HG02571 (cell line): Measurements from ENCODE around the gene ESR2.
"Not testable (repeated sequence)": the region's sequence is repeated elsewhere in the genome, so short reads cannot be mapped to it uniquely, and the experiment has no call there.

Experiments
- ATAC-seq: cut with Tn5 transposase; IDR thresholded peaks from one replicate; pipeline ENCODE4 v1.9.1; 2021; ENCODE audit warnings: mild to moderate bottlenecking, moderate library complexity; ENCODE audit not compliant: unreplicated experiment

The ESR2 gene

DNA sequence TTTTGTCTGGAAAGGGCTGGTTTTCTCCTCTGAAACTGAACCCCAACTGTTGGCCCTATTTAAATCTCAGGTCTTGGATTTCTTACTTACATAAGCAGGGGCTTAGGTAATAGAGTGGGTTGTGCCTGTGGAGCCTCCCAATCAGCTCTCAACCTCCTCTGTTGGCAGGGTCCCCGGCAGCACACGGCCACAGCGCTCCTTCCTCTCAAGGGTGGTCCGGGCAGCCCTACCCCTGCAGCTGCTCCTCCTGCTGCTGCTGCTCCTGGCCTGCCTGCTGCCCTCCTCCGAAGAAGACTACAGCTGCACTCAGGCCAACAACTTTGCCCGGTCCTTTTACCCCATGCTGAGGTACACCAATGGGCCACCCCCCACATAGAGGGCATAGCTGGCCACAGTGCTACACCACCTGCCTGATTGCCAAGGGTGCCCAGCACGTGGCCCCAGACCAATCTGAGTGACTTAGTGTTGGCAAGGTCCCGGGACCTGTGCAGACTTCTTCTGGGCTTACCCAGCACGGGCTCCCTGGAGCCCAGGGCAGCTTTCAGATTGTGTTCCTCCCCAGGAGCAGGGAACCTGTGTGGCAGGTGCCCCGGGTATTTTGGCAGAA is 68.9 kb downstream of the ESR2 start:
- no peak for ATAC-seq

DNA sequence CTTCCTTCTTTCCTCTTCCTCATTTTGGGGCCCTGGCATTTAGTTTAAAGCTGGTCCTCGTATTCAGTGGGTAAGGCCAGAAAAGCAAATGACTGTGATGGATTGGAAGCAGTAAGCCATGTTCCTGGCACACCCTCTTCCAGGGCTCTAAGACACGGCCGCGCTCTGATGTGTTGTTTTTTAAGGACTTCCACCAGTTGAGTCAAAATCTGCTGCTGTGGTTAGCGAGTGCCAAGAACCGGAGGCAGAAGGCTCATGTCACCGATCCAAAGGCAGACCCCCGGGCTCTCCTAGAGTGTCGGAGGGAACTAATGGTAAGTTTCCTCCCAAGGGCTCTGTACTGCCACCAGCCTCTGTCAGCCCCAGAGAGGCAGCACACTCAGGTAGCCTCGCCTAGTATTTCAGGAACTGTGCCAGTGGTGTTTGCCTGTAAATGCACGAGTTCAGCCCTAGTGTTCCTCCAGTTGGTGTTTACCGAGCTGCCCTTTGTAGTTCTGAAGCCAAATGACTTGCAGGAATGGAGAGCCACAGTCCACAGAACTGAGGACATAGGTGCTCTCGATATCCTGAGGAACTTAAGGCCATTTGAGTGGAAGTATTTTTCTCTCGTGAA is 72.7 kb downstream of the ESR2 start:
- ATAC-seq, result no peak

- ATAC-seq, result no peak
Observed at GRCh38 chr14:64220466-64220865, 73.7 kb downstream of the ESR2 start.

DNA sequence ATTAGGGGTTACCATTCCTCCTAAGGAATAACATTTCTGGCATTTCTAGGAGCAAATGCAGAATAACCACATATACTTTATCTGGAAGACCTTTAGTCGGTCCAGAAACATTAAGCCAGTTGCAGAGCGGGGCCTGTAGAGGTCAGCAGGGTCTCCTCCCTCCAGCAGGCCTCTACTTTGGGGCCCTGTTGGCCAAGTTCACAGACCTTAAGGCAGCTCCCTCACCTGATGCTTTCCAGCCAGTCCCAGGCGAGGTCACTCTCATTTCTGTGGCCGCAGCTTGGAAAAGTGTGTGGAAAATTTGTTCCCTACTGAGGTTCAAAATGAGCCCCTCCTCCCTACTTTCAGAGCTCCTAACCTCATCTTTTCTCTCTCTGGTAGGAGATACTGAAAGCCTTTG is 74.1 kb downstream of the ESR2 start:
- ATAC-seq, result no peak

DNA sequence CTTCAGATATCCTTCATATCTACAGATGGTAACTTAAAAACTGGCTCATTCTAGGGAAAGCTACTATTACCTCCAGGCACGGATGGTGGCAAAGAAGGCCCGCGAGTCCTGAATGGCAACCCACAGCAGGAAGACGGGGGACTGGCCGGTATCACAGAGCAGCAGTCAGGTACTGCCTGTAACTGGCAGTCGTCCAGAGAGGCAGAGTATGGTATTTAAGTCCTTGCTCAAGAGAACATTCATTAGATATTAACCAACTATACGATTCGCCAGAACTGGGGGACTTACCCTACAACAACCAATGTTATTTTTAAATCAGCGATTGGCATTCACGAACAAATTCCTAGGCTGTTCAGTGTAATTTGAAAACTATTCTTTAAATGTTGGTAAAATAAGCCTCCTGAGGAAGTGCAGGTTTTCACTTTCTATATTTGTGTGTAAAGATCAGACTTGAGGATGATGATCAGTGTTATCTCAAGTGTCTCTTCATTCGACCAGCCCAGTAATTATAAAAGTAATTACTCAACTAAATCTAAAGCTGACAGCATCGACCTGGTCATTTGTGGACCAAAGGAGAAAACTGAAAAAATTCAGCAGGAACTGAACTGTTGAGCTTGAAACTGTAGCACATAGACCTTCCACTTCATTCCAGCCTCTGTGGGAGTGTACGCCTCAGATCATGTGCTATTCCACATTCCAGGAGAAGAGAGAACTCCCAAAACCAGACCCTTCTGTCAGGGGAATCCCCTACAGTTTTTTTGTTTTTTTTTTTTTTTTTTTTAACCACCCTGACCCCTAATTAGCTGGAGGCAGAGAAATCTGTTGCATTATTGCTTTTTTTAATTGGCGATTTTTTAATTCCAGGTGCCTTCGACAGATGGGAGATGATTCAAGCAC is 75.6 kb downstream of the ESR2 start:
- no peak for ATAC-seq

GRCh38 chr14:64217834-64218233 is 76.3 kb downstream of the ESR2 start:
- no peak for ATAC-seq

DNA sequence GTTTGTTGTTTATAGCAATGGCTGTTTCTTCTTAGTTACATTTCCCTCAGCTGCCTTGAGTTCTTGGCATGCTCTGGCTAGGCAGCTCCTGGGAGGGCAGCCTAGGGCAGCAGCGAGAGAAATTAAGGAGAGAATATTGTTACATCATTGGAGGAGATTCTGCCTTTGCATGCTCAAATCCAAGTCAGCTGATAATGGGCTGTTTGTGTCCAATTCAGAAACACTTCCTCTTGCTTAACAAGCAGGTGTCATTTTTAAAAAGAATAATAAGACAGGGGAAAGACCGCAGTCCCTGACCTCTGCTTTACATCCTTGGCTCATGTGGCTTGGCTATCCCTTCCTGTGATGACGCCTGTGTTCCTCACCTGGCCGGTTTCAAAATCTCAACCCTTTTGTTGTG is 76.9 kb downstream of the ESR2 start:
- no peak for ATAC-seq

DNA sequence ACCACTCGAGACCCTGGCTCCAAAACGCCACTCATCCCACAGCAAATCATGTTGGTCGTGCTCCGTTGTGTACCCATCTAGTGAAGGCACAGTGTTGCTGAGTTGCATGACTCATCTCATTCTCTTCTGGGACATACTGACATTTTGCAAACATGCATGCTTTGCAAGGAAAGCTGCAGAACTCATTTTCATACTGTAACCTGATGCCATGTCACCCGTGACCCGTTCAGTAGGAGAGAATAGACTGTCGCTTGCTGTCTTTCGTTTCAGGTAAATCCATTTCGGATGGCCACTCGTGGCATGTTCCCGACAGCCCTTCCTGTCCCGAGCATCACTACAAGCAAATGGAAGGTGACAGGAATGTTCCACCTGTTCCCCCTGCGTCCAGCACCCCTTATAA is 78.2 kb downstream of the ESR2 start:
- no peak for ATAC-seq

DNA sequence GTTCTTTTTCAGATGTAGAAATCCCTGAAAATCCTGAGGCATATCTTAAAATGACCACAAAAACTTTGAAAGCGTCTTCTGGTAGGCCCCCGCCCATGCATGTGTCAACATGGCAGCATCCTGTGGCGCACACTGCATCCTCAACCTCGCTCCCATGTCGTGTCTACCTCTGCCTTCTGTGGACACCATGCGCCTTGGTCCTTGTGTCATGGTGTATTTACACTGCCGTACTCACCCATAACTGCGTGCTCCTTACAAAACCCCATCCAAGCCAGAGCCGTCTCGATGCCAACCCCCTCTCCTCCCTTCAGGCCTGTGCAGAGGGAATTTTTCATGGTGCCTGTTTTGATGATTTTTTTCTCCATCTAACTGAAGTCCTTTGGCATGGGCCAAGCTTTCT is 78.9 kb downstream of the ESR2 start:
- ATAC-seq, result no peak

DNA sequence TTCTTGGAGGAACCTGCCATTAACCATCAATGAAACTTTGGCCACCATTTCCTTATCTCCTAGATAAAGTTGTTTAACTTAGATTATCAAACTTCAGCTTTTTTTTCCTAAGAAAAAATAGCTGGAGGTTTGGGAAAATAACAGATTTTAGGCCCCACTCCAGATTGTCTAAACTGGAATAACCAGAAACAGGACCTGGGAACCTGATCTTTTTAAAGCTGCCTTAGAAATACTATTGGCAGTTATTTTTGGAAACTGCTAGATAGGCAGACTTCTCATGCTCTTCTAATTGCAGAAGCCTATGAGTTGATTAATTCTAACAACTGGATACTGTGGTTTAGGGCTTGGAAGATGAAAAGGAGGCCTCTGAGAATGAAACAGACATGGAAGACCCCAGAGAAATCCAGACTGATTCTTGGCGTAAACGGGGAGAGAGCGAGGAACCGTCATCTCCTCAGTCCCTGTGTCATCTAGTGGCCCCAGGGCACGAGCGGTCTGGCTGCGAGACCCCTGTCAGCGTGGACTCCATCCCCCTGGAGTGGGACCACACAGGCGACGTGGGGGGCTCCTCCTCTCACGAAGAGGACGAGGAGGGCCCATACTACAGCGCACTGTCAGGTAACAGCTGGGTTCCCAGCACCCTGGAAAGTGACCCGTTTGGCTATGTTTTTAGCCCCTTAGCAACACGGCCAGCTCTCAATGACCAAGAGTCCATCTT is 80.2 kb downstream of the ESR2 start:
- ATAC-seq, result no peak

- no peak for ATAC-seq
Observed at GRCh38 chr14:64213086-64213485, 81.1 kb downstream of the ESR2 start.

DNA sequence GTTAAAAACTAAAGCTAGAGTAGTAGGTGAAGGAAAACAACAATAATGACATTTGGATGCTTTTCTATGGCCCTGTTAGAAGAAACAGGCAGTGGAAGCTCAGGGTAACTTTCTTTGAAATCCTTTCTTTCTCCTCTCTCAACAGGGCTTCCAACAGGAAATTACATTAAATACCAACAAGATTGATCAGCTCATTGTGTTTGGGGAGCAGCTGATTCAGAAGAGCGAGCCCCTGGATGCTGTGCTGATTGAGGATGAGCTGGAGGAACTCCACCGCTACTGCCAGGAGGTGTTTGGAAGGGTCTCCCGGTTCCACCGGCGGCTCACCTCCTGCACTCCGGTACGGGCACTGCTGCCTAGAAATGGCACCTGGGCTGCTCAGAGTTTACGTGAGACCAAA is 81.5 kb downstream of the ESR2 start:
- no peak for ATAC-seq

- ATAC-seq, result not testable (repeated sequence)
Observed at GRCh38 chr14:64210912-64211311, 83.3 kb downstream of the ESR2 start.

DNA sequence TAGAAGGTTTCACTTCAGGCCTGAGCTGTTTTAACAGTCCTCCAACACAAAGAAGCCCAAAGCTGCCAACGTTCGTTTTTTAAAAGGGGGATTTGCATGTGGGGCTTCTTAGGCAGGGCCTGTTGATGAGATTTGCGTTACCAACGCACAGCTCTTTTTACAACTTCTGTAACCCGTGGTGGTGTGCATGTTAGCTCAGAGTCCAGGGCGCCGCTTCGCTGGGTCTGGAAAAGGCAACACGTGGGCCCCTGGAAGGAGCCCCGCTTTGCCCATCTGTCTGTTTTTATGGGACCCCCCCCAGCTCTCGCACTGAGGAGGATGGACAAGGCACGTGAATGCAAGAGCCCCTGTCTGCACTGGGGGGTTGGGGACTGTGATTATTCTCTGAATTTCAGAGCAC is 84.0 kb downstream of the ESR2 start:
- ATAC-seq, result no peak

DNA sequence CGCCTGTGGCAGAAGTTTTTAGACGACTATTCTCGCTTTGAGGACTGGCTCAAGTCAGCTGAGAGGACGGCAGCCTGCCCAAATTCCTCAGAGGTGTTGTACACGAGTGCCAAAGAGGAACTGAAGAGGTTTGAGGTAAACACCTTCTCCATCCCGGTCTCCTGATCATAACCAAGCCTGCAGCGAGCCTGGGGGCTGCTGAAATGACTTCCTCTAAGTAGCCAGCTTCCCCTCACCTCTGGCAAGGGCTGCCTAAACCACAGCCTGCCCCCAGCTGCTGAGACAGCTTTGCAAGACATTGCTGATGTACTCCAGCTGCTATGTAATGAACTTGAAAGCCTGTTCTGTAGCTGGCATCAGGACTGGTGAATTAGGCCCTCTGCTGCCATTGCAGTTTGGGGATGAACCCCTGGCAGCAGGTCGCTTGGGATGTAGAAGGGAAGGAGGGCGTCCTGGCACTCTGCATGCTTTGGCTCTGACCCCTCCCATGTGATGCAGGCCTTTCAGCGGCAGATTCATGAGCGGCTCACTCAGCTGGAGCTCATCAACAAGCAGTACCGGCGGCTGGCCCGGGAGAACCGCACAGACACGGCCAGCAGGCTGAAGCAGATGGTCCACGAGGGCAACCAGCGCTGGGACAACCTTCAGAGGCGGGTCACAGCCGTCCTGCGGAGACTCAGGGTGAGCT is 84.6 kb downstream of the ESR2 start:
- no peak for ATAC-seq

GRCh38 chr14:64208981-64209380 is 85.2 kb downstream of the ESR2 start:
- ATAC-seq, result no peak

GRCh38 chr14:64208261-64208660 is 85.9 kb downstream of the ESR2 start:
- ATAC-seq, result no peak

DNA sequence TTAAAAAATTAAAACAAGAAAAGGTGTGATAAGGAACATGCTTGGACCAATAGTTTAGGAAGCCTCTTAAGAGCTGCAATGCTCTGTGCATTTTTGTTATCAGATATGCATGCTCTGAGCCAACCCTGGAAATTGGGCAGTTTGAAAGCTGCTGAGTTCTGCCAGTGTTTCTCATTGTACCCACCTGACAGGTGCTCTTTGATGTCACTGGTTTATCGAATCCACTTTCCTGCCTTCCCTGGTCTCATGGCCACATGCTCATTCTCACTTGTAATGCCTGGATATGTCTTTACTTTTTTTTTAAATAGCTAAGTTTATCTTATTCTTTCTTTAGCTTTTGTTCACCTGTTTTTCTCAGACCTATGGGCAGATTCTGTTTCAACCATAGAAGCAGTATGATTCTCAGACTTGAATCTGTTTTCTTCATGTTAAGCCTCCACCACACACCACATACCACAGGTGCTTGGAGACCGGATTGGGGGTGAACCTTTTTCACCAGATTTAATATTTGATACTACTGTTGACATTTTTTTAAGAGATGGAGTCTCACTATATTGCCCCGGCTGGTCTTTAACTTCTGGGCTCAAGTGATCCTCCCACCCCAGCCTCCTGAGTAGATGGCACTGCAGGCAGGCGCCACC is 90.7 kb downstream of the ESR2 start:
- no peak for ATAC-seq

DNA sequence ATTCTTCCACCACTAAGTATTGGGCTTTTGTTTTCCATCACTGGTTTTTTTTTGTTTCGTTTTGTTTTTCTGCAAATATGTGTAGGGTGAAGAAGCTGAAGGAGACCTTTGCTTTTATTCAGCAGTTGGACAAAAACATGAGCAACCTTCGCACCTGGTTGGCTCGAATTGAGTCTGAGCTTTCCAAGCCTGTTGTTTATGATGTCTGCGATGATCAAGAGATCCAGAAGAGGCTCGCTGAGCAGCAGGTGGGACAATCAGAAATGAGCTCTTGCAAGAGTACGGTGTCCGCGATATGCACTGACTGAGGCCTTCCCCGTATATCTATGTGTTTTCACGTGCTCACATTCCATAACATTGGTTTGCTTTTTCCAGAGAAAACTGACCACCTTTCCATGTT is 91.5 kb downstream of the ESR2 start:
- ATAC-seq, result no peak

DNA sequence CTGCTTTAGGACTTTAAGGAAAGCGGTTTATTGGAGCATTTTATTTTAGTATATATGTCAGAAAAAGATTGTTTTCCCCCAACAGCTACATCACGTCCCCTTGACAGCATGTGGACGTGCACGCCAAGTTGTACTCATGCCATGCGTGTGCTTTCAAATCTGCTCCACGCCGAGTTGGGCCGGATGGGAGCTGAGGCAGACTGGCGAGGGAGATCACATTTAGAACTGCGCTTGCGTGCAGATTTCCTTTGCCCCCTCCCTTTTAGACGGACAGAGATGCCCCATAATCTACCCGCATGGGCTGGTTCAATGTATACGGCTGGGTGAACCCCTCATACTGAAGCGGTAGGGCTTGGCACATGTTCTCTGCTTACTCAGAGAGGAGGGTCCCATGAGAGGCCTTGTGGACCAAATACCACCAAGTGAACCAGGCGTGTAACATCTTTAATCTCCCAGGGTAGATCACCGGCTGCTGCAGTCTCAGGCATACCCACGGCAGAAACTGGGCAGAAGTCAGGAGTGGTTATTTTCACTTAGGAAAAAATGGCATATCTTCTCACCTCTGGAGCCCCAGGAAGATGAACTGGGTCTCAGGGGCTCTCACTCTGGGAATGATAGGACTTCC is 92.1 kb downstream of the ESR2 start:
- ATAC-seq, result no peak
